ENCODE measurements around the gene IL32.

IL32 gene

DNA sequence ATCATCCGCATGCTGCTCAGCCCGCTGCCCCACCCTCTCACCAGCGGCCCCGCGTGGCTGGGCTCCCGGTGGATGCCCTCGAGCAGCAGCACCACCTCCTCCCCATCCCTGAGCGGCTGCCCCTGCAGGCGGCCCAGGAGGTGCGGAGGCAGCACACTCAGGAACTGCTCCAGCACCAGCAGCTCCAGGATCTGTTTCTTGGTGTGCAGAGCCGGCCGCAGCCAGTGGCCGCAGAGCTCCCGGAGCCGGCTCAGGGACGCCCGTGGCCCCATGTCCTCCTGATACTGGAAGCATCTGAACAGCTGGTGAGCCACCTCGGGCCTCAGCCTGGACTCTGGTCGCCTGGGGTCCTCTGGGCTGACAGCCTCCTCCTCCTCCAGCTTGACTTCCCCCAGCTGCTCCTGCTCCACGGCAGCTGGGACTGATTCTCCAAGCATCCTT lies 27.1 kb downstream of the IL32 start:
- no peak for DNase-seq

DNA sequence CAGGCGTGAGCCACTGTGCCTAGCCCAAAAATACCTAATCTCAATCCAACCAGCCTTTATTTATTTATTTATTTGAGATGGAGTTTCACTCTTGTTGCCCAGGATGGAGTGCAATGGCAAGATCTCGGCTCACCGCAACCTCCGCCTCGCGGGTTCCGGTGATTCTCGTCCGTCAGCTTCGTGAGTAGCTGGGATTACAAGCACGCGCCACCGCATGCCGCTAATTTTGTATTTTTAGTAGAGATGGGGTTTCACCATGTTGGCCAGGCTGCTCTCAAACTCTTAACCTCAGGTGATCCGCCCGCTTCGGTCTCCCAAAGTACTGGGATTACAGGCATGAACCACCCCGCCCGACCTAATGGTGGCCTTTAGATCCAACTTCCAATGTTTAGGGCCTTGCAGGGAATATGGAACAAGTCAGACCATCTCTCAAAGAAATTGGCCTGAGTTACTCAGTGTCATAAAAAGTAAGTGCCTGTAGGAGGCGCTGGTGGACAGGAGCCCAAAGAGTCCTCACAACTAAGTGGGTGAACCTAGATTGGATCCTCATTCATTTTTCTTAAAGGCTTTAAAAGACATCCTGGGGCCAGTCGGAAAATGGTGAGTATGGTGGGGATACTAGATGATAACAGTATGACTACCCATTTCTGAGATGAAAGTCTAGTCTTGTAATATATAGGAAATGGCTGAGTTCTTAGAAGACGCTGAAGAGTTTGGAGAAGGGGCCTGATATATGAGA lies 29.0 kb downstream of the IL32 start:
- peak in 4 of 6 experiments; percentile 27 to 71 (median 44) for DNase-seq

DNA sequence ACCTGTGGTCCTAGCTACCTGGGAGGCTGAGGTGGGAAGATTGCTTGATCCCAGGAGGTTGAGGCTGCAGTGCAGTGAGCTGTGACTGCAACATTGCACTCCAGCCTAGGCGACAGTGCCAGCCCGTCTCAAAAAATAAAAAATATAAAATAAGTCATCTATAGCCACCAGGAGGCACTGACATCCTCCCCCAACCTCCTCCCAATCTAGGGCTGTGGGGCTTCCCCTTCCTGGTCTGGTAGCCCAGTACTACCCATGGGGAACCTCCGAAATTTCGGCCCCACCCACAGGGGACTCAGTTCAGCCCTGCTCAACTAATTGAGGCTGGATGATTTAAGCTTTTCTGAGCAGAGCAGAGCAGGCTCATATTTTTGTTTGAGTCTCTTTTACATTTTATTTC lies 30.4 kb downstream of the IL32 start:
- peak in 5 of 6 experiments; percentile 24 to 66 (median 53) for DNase-seq

DNA sequence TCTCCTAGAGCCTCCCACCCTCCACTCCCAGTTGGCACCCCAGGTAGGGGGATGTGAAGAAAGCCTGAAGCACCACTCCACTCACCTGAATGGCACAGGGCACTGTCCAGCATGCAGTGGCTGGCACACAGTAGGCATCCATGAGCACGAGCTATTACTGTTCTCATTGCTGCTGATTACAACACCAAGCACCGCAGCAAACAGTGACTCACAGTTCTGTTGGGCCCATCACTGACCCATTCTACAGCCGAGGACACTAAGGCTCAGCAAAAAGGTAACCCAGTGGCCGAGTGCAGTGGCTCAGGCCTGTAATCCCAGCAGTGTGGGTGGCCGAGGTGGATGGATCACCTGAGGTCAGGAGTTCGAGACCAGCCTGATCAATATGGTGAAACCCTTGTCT lies 30.9 kb downstream of the IL32 start:
- no peak for DNase-seq

DNA sequence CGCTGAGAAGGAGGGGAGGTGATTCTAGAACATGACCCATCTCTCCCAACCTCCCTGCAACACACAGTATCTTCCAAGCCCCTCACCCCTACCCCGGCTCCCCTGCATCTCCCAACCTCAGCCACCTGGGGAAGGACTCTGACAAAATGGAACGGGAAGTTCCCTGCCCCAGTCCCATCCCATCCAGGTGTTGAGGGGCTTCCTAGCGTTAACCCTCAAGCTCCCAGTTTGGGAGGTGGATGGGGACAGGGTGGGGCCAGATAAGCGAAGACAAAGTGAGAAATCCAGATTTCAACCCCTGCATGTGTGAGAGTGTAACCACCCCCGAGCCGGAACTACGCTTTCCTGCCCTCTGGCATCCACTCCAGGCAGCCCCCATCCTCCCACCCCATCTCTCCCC lies 31.8 kb downstream of the IL32 start:
- DNase-seq: no peak

DNA sequence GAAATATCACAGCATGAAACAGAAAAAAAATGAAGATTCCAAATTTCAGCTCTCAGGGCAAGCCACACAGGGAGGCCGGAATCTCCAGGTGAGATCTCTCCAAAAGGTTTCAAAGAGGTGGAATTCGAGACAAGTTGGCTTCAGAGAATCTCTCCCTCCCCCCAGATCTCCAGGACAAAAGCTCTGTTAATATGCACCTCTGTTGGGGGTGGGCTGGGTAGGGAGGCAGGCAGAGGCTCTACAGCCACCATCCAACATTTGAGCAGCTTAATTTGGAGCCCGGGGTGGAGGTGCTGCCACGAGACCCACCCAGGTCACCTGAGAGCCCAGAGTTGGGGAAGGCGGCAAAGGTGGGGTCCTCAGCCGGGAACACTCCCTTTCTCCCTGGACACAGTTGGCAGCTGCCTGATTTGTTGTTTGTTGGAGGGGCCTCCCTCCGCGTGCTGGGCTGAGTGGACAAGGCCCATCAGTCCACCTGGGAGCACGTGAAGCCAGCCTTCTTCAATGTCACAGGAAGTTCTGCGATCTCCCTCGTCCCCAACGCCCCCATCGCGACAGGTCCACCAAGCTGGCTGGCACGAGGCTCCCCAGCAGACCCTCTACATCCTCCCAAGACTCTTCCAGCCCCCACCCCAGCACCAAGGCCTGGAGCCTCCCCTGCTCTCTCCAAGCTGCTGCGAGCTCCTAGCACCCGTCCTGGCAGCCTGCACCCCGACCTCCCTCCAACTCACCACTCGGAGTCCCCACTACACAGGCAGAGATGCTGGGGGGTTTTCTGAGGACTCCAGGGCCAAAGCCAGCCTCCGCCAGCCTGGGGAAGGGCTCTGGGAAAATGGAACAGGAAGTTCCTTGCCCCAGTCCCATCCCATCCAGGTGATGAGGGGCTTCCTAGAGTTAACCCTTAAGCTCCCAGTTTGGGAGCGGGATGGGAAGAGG lies 33.3 kb downstream of the IL32 start, which contains the start of gene ZSCAN10:
ZSCAN10 (minus strand) TSS at position 836 of the 936 bp plus-strand sequence. CDS start 6,357 bp downstream, outside the sequence.
- no peak for DNase-seq

DNA sequence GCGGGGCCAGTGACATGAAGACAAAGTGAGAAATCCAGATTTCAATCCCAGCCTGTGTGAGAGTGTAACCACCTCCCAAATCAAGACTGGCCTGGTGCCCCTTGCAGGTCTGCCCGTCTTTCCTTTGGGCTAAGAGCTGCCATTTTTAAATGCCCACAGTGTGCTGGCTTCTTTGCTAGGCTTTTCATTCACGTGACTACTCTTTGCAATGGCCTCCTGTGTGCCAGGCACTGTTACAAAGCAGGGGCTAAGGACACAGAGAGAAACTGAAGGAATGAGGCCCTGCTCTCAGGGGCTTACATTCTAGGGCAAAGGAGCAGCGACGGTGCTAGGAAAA lies 33.9 kb downstream of the IL32 start:
- DNase-seq: no peak

DNA sequence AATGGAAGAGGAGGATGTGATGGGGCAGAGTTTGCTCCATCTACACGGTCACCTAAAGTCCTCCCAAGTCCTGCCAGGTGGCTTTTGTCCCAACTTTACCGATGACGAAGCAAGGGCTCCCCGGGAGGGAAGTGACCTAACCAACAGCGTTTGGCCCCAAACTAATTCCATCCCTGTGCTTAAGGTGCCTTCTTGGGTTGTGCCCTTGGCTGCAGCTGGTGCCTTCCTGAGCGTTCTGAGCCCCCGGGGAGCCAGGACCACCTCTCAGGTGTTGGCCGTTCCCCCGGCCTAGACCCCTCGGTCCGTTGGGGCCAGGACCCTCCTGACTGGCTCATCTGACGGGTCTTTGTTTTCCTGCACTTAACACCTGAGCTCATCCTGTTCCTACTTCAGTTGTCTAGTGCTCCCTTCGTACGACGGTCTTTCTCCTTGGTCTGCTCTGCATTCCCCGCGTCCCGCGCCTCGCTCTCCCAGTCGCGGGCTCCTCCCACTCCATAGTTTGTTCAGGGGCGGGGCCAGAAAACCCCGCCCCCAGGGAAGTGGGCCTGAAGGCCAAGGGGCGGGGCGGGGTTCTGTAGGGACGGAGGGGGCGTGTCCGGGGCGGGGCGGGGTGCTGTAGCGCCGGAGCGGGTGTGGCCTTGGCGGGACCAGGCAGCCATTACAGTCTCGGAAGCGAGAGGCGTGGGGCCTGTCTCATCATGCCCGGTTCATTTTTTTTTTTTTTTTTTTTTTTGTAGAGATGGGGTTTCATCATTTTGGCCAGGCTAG lies 34.5 kb downstream of the IL32 start:
- DNase-seq: peak; percentile 68 to 90 (median 81)

DNA sequence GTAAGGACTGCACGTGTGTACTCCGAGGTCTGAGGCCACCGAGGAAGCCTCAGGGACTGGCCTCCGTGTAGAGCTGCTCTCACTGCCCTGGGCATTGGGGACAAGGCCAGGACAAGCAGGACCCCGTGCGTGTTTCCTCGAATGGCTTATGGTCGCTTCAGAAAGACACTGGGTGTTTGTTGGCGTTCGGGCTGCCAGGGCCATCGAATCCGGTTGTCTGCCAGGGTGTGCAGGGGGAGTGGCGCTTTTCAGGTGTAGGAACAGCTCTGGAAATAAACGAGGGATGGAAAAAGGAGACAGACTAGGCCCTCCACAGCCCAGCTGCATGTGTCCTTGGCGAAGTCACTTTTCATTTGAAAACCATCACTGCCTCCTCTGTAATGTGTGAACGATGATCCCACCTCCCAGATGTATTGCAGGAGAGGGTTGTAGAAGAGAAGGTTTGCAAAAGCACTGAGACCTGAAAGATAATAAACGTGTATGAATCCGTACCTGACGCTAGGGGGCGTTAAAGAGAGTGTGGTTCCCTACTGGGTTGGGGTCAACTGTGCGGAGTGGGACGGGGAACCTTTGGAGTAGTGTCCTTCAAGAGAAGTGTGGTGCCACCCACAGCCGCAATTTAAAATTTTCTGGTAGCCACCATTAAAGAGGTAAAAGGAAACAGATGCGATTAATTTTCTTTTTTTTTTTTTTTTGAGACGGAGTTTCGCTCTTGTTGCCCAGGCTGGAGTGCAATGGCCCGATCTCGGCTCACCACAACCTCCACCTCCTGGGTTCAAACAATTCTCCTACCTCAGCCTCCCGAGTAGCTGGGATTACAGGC lies 35.8 kb downstream of the IL32 start:
- peak in 4 of 6 experiments; percentile 4 to 67 (median 42) for DNase-seq

DNA sequence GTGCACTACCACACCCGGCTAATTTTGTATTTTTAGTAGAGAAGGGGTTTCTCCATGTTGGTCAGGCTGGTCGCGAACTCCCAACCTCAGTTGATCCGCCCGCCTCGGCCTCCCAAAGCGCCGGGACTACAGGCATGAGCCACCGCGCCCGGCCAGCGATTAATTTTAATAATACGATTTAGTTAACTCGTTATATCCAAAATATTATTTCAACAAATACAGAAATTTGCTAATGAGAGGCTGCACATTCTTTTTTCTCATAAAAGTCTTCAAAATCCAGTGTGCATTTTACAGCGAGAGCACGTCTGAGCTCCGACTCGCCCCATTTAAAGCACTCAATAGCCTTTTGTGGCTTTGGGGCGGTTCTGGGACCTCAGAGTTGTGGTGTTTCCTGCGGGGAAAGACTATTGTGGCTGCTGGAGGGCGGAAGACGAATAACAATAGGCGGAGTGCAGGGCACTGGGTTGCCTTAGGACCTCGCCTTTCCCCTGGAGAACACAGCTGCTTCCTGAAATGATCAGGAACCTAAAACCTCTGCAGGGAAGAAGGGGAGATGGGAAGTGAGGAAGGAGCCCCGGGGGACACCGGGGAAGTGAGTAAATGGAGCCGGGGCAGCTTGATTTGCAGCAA lies 36.5 kb downstream of the IL32 start:
- peak in 2 of 6 experiments; percentile 18 to 34 for DNase-seq

DNA sequence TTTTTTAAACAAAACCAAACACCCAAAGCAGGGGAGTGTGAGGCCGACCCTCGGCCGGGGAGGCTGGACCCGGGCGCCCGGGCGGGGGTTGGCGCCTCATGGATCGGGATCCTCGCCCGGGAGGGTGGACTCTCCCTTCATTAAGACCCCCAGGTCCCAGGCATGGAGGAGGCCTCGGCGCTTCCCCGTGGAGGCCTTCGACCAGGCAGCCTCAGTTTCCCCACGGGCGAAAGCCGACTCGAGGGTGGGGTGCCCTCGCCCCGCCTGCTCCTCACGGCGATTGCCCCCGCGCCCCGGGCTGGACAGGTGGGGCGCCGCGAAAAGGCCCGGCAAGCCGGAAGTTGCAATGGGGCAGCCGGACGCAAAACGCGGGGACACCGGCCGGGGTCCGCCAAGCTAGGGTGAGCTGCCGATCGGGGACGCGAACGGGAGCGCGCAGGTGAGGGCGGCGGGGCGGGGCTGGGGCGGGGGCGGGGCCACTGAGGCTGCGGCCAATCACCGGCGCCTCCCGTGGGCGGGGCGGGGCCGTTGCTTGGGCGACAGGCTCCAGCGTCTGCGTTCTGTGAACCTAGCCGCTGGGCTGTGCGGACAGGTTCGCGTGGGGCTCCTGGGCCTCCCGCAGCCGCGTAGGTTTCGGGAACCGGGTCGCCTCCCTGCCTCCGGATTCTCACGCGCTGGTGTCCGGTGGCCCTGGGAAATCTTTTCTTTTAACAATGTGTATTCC lies 40.9 kb downstream of the IL32 start:
- peak; percentile 83 to 94 (median 90) for DNase-seq

DNA sequence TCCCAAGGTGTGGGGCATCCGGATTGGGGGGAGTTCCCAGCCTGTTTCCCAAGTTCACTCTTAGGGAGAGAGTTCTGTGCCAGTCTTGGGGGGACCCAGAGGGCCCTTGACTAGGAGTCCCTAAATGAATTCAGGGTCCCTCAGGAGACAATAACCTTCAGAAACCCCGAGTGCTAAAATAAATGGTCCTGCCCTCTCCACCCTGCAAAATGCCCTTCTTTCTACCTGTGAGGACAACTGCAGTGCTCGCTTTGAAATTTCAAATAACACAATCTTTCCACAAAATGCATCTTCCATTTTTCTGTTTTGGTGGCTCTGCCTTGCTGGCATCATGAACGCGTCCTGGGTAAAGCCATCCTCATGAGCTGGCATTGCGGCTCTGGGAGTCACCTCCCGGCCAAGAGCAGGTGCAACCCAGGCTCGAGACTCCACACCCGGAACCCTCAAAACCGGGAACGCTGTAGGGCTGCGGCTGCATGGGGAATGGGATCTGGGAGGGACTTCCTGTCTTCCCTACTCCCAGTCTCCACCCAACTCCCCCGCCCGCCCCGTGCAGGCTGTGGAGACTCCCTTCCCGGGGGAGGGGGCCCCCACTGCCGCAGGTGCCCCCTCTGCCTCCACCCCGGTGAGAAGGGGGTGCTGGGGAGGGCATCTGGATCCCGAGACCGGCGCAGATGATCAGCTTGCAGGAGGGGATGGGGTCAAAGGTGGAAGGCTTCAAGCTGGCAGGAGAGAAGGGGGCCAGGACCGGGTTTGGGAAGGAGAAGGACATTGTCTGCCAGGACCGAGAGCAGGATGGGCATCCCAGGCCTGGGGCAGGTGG lies 46.8 kb downstream of the IL32 start, which contains the start of gene ZNF205:
ZNF205 (plus strand) TSS at position 529 of the 823 bp plus-strand sequence. CDS start 845 bp downstream, outside the sequence.
- no peak for DNase-seq

DNA sequence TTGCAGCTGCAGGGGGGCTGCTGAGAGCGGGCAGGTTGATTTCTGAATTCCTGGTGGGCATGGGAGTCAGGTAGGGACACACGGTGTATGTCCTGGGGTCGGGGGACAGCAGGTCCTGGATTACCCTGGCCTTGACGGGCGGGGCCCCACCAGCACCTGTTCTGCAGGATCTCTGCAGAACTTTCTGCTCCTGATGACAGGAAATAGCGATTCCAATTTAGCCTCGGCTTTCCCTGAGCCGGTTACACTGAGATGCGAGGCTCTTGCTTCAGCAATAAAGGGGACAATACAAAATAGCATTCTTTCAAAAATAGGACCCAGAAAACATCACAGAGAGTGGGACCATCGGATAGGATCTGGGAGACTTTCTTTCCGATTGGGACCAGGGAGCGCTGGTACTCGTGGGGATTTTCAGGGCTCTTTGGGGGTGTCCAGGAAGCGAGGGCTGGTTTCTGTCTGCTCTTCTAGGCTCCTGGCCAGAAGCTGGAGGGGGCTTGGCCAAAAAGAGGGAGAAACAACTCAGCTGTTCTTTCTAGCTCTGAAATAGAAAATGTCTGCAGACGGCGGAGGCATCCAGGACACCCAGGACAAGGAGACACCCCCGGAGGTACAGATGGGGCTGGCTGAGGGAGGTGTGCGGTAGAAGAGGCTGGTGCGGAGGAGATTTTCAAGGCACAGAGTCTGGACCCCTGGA lies 47.6 kb downstream of the IL32 start:
- DNase-seq: no peak

DNA sequence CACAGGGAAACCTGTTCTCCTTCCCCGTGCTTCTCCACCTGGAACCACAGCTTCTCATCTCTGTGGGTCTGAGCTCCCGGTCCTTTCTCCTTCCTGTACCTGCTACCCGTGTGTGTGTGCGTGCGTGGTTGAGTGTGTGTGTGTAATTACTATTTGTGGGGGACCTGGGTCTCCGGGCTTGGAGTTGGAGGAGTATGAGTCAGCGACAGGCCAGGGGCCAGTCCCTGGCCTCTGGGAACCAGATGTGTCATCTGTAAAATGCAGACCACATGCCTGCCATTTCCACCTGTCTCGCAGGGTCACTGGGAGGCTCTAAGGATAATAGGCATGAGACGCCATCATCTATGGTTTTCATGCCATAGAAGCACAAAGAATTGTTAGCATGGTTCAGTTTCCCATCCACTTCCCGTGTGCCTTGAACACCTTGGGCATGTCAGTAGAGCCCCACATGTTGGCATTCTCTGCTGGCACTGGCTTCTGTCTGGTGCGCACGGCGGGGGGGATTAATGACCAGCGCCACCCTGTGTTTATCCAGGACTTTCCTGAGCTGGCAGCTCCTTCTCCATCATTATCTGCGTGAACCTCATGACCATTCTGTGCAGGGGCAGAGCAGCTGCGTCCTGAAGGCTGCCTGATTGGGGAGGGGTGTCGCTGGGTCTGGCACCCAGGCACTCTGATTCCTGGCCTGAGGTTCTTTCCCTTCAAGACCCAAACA lies 48.5 kb downstream of the IL32 start:
- no peak for DNase-seq

DNA sequence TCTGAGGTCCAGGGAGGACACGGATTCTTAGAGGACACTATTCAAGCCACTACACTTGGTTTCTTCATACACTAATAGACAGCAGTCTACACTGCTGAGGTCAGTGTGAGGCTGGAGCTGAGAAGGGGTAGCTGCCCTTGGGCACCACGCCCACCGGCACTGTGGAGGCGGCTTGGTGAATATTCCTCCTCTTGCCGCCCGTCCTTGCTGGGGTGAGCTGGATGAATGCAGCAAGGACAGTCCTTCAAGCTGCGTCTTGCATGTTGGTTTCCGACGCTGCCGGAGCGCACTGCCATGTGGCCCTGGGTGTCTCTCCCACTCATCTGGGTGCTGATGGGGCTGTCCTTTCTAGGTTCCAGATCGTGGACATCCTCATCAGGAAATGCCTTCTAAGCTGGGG lies 49.6 kb downstream of the IL32 start:
- no peak for DNase-seq

DNA sequence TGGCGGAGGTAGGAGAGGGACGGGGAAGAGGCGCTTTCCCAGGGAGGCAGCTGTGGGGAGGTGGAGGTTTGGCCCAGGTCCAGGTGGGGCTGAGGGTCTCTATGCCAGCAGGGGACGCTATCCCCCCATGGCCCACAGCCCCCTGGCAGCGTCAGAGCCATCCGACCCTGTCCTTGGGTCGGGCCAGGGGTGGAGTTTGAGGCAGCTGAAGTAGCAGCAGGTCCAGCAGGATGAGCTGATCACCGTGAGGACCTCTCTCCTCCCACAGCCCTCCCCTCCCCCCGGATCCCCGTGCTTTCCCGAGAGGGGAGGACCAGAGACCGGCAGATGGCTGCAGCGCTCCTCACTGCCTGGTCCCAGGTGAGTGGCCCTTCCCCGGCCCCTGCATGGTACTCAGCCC lies 50.1 kb downstream of the IL32 start:
- DNase-seq: no peak

DNA sequence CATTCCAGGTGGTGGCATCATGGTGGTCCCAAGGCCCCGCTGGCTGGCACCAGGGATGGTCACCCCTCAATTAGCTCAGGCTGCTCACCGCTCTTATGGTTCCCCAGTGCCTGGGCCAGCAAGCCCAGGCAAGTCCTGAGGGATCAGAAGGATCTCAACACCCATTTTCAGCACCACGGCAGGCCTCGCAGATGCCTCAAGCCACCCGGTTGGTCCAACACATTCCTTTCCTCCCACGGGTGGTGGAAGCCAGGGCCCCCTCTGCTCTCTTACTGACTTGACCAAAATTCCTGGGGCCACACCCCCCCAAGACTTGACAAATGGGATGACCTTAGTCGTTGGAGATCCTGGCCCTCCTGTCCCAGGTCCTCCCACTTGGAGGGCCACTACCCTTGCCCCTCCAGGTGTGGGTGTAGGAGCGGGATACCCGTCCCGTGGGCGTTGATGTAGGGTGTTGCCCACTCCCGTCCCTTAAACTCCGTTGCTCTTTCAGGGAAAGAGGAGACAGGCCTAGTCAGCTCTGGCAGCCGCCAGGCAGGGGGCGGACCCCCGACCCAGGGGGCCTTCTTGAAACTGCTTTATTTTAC lies 52.9 kb downstream of the IL32 start:
- no peak for DNase-seq

DNA sequence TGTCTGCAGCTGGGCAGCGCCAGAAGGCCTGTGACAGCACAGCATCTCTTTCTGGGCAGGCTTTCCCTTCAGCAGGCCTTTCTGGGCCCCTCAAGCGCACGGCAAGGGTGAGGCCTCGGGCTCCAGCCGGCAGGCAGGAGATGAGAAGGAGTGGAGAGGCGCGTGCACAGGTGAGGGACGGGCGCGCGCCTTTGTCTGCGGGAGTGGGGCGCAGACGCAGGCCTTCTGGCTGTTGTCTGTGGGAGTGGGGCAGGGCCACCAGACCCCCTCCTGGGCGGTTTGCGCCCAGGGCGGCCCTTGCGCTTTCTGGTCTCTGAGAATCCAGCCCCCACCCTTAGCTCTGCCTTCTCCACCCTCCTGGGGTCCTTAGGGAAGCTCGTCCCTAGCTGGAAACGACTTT lies 53.4 kb downstream of the IL32 start:
- no peak for DNase-seq

Measured in stimulated activated naive CD4-positive, alpha-beta T cell (primary cell).